ENCODE results near the gene MPDU1.
A peak's percentile ranks its signal among the peaks of the same experiment; 100 is the strongest.

Gene MPDU1

DNA sequence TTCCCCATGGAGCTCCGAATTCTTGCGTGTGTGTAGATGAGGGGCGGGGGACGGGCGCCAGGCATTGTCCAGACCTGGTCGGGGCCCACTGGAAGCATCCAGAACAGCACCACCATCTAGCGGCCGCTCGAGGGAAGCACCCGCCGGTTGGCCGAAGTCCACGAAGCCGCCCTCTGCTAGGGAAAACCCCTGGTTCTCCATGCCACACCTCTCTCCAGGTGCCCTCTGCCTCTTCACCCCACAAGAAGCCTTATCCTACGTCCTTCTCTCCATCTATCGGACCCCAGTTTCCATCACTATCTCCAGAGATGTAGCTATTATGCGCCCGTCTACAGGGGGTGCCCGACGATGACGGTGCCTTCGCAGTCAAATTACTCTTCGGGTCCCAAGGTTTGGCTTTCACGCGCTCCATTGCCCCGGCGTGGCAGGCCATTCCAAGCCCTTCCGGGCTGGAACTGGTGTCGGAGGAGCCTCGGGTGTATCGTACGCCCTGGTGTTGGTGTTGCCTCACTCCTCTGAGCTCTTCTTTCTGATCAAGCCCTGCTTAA lies 22.6 kb upstream of the MPDU1 start:
- peaks cover 8% of the 10 kb centered on the region; the same call in 1 of the 2 replicates for H3K36me3 ChIP-seq (ENCODE audit: low read length)
- H3K27me3 ChIP-seq (ENCODE audit: low read length) = no peaks in the 10 kb centered on the region
- TF ChIP-seq, protein P1, sequence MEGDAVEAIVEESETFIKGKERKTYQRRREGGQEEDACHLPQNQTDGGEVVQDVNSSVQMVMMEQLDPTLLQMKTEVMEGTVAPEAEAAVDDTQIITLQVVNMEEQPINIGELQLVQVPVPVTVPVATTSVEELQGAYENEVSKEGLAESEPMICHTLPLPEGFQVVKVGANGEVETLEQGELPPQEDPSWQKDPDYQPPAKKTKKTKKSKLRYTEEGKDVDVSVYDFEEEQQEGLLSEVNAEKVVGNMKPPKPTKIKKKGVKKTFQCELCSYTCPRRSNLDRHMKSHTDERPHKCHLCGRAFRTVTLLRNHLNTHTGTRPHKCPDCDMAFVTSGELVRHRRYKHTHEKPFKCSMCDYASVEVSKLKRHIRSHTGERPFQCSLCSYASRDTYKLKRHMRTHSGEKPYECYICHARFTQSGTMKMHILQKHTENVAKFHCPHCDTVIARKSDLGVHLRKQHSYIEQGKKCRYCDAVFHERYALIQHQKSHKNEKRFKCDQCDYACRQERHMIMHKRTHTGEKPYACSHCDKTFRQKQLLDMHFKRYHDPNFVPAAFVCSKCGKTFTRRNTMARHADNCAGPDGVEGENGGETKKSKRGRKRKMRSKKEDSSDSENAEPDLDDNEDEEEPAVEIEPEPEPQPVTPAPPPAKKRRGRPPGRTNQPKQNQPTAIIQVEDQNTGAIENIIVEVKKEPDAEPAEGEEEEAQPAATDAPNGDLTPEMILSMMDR (IDR thresholded peaks at IDR 0.05; ENCODE audit: insufficient read depth, low read length, poor library complexity, severe bottlenecking) = peak; percentile 74
- no peak for TF ChIP-seq EZH2phosphoT487 (conservative IDR thresholded peaks at IDR 0.05; ENCODE audit: low read length)
- no peaks in the 10 kb centered on the region for H3F3A ChIP-seq (ENCODE audit: insufficient read depth)
- H3K4me3 ChIP-seq (ENCODE audit: insufficient read depth, low read length, poor library complexity, severe bottlenecking) = peak overlapping the region; percentile 95
- H4K20me1 ChIP-seq (ENCODE audit: low read depth, low read length) = no peaks in the 10 kb centered on the region
- no peaks in the 10 kb centered on the region for H3K9me2 ChIP-seq (replicated peaks; ENCODE audit: insufficient read depth, low read length)
- no peaks in the 10 kb centered on the region for H3K9me3 ChIP-seq (ENCODE audit: insufficient read depth, low read length)
- H3K79me2 ChIP-seq (ENCODE audit: insufficient read depth, low read length) = peaks cover 33% of the 10 kb centered on the region
- peak overlapping the region; percentile 85 for H3K27ac ChIP-seq (ENCODE audit: low read depth, low read length)
- H3K4me2 ChIP-seq (ENCODE audit: low read depth, low read length, poor library complexity, severe bottlenecking) = peak overlapping the region; percentile 82
- H2AFZ ChIP-seq (ENCODE audit: low read depth, low read length, severe bottlenecking) = peak overlapping the region; percentile 97
- H3K9ac ChIP-seq (ENCODE audit: low read length) = peak overlapping the region; percentile 99

DNA sequence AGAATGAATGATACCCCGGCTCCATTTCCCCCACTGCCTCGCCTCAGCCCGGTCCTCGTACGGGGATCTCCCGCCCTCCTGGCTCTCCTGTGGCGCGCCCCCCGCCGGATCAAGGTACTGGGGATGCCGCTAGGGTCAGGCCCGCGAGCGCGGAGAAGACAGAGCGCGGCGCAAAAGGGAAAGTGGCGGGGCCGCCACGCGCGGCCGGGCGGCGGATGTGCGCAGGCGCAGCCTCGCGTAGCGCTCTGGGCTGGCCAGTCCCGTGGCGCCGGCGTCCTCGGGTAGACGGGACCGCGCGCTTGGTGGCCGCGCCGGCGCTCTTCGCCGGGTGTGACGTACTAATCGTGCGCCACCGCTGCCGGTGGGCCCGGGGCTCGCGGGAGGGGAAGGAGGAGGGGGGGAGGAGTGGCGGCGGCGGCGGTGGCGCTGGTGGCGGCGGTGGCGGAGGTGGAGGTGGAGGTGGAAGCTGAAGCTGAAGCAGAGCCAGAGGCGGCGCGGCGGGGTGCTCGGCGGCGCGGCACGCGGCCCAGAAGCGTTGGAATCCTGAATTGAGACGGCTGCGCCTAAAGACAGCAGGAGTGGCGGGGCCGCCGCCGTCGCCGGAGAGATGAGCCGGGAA lies 22.0 kb upstream of the MPDU1 start, which contains the start of gene SENP3:
Gene SENP3 (plus strand): TSS at position 331 of the 619 bp plus-strand sequence. CDS start 1,158 bp downstream, outside the sequence.
- no peaks in the 10 kb centered on the region for H4K20me1 ChIP-seq (ENCODE audit: low read depth, low read length)
- H3K79me2 ChIP-seq (ENCODE audit: insufficient read depth, low read length) = peaks cover 33% of the 10 kb centered on the region
- no peaks in the 10 kb centered on the region for H3K27me3 ChIP-seq (ENCODE audit: low read length)
- TF ChIP-seq EZH2phosphoT487 (conservative IDR thresholded peaks at IDR 0.05; ENCODE audit: low read length) = no peak
- TF ChIP-seq, protein P1 (IDR thresholded peaks at IDR 0.05; ENCODE audit: insufficient read depth, low read length, poor library complexity, severe bottlenecking) = no peak
- no peaks in the 10 kb centered on the region for H3K9me2 ChIP-seq (replicated peaks; ENCODE audit: insufficient read depth, low read length)
- H3K9me3 ChIP-seq (ENCODE audit: insufficient read depth, low read length) = no peaks in the 10 kb centered on the region
- H2AFZ ChIP-seq (ENCODE audit: low read depth, low read length, severe bottlenecking) = peak within 1 kb of the TSS; percentile 97
- H3K9ac ChIP-seq (ENCODE audit: low read length) = peak within 1 kb of the TSS; percentile 99
- peak within 1 kb of the TSS; percentile 95 for H3K4me3 ChIP-seq (ENCODE audit: insufficient read depth, low read length, poor library complexity, severe bottlenecking)
- no peaks in the 10 kb centered on the region for H3F3A ChIP-seq (ENCODE audit: insufficient read depth)
- peaks cover 8% of the 10 kb centered on the region; the same call in 1 of the 2 replicates for H3K36me3 ChIP-seq (ENCODE audit: low read length)
- H3K27ac ChIP-seq (ENCODE audit: low read depth, low read length) = peak within 1 kb of the TSS; percentile 85
- peak within 1 kb of the TSS; percentile 82 for H3K4me2 ChIP-seq (ENCODE audit: low read depth, low read length, poor library complexity, severe bottlenecking)

DNA sequence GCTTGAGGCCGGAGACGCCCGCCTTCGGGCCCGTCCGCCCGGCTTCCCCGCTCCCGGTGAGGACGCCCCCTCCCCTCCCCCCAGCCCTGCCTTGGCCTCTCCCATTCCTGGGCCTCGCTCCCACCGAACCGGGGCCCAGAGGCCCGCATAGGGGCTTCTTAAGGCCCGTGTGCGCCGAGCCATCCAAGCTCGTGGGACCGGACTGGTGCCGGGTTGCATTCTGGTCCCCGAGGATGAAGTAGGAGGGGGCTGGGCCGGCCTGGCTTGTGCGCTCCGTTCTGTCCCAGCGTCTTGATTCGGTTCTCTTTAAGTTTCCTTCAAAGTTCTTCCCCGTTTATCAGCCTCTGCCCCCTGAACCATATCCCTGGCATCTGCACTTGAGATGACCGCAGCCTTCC lies 21.4 kb upstream of the MPDU1 start:
- H3K9ac ChIP-seq (ENCODE audit: low read length) = peak overlapping the region; percentile 99
- no peaks in the 10 kb centered on the region for H3K27me3 ChIP-seq (ENCODE audit: low read length)
- no peaks in the 10 kb centered on the region for H3K9me2 ChIP-seq (replicated peaks; ENCODE audit: insufficient read depth, low read length)
- H3K4me2 ChIP-seq (ENCODE audit: low read depth, low read length, poor library complexity, severe bottlenecking) = peak overlapping the region; percentile 80
- no peak for TF ChIP-seq EZH2phosphoT487 (conservative IDR thresholded peaks at IDR 0.05; ENCODE audit: low read length)
- TF ChIP-seq, protein P1 (IDR thresholded peaks at IDR 0.05; ENCODE audit: insufficient read depth, low read length, poor library complexity, severe bottlenecking) = no peak
- peak overlapping the region; percentile 95 for H3K4me3 ChIP-seq (ENCODE audit: insufficient read depth, low read length, poor library complexity, severe bottlenecking)
- peak overlapping the region; percentile 85 for H3K27ac ChIP-seq (ENCODE audit: low read depth, low read length)
- H2AFZ ChIP-seq (ENCODE audit: low read depth, low read length, severe bottlenecking) = peak overlapping the region; percentile 45
- no peaks in the 10 kb centered on the region for H3K9me3 ChIP-seq (ENCODE audit: insufficient read depth, low read length)
- no peaks in the 10 kb centered on the region for H4K20me1 ChIP-seq (ENCODE audit: low read depth, low read length)
- no peaks in the 10 kb centered on the region for H3F3A ChIP-seq (ENCODE audit: insufficient read depth)
- H3K36me3 ChIP-seq (ENCODE audit: low read length) = peaks cover 8% of the 10 kb centered on the region; the same call in 1 of the 2 replicates
- peaks cover 33% of the 10 kb centered on the region for H3K79me2 ChIP-seq (ENCODE audit: insufficient read depth, low read length)

Measured in SU-DHL-6 (cell line).